VCaP (cell line): ENCODE results near the gene SDC3.

Experiments used
- H3K27ac ChIP-seq: fragments of 450-650 bp; 2 replicates; pipeline ENCODE4 v1.5.1; 2017
- TF ChIP-seq, protein P1 (sequence below): fragments of 450-650 bp; conservative IDR thresholded peaks from 2 replicates; pipeline ENCODE4 v1.5.1; 2017; ENCODE audit warnings: mild to moderate bottlenecking, moderate library complexity

Gene SDC3

DNA sequence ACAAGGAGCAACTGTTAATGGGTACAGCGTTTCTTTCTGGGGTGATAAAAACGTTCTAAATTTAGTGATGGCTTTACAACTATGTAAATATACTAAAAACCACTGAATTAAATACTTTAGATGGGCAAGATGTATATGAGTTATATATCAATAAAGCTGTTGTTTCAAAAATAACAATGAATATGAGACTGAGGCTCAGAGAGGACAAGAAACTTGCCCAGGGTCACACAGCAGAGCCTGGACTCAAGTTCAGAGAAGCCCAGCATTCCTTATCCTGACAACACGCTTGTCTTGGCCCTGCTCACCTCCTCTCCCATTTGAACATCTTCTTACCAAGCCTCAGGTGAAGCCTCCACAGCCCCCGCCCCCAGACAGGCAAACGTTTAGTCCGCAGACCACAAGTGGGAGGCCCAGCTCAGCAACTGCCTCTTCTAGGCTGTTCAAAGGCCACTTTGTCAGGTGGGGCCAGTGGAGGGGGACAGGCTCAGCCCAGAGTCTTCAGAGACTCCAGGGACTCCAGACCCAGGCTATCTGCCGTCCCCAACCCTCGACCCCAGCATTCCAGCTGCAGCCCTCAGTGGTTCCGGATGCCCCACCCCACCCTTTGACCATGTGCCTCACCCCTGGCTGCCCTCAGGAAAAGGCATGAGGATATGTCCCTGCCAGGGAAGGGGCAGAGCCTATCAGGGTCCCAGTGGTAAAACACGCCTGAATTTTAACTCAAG is 17.9 kb downstream of the SDC3 start:
- TF ChIP-seq, protein P1, sequence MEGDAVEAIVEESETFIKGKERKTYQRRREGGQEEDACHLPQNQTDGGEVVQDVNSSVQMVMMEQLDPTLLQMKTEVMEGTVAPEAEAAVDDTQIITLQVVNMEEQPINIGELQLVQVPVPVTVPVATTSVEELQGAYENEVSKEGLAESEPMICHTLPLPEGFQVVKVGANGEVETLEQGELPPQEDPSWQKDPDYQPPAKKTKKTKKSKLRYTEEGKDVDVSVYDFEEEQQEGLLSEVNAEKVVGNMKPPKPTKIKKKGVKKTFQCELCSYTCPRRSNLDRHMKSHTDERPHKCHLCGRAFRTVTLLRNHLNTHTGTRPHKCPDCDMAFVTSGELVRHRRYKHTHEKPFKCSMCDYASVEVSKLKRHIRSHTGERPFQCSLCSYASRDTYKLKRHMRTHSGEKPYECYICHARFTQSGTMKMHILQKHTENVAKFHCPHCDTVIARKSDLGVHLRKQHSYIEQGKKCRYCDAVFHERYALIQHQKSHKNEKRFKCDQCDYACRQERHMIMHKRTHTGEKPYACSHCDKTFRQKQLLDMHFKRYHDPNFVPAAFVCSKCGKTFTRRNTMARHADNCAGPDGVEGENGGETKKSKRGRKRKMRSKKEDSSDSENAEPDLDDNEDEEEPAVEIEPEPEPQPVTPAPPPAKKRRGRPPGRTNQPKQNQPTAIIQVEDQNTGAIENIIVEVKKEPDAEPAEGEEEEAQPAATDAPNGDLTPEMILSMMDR: no peak
- H3K27ac ChIP-seq: no peak overlapping the region

DNA sequence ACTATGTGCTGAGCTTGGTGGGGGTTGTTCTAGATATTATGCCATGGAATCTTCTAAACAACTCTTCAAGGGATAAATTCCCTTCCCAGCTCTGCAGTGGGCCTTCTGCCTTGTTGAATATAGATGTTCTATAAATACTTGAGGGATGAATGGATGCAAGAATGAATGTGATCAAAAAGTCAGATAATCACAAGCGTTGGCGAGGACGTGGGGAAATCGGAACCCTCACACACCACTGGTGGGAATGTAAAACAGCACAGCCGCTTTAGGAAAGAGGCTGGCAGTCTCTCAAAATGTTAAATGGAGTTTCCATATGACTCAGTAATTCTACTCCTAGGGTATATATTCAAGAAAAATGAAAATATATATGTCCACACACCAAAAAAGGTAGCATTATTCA is 19.0 kb downstream of the SDC3 start:
- H3K27ac ChIP-seq: no peak overlapping the region
- TF ChIP-seq, protein P1: no peak

DNA sequence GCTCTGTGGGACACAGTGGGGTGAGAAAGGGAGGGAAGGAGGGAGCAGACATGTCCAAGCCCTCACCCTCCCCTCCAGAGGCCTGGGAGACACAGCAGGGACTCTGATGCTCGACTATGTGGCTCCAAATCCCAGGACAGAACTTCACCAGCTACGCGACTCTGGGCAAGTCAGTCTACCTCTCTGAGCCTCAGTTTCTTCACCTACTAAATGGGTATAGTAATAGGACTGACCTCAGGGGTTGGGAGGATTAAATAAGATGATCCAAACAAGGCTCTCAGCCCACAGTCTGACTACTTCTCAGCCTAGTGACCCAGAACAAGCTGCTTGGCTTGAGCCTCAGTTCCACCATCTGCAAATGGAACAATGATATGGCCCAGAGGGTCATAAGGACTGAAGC is 19.6 kb downstream of the SDC3 start:
- H3K27ac ChIP-seq: no peak overlapping the region
- TF ChIP-seq, protein P1: no peak

DNA sequence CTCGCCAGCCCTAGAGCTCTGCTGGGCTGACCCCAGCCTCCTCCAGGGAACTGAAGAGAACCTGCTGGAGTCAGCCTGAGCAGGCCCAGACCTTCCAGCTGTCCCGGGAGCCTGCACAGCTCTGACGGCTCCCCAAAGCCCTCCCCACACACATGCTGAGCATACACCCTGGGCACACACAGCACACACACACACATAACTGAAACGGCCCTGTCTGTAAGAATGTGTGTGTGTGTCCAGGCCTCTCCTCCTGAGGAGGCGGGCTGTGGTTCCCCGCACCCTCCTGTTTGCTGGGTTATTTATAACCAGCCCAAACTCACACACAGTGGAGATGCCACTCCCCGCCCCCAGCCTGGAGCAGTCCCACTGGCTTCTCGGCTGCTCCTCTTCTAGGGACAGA is 20.2 kb downstream of the SDC3 start:
- TF ChIP-seq, protein P1: no peak
- no peak overlapping the region for H3K27ac ChIP-seq

DNA sequence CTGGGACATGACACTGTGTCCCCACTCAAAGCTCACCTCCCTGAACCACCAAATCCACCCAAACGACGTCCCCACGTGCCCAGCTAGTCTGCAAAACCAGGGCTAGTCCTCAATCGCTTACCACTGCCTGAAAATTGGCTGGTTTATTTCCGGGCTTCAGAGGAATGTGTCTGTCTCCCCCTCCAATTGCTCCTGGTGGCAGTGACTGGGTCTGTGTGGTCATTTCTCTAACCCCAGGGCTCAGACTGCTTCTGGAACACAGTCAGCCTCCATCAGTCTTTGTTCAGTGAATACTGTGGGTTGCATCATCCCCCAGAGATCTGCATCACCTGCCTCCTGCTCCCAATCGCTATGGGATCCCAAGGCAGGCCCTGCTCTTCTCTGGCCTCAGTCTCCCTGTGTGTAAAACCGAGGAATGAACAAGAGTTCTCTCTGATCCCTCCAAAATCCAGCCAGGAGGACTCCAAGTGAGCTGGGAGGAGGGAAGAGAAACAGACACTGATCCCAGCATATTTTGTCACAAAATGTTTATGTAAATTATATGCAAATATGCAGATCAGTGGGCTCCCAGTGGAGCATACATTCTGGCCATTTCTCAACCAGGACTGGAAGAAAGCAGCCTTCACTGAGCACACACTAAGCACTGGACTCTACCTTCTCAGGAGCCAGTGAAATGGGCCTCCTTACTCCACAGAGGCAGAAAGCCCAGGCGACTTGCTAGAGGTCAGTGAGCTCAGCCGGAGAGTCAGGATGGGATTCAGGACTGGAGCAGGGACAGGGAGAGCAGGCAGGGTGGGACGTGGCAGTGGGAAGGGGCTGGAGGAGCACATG is 20.9 kb downstream of the SDC3 start:
- no peak overlapping the region for H3K27ac ChIP-seq
- TF ChIP-seq, protein P1: no peak

DNA sequence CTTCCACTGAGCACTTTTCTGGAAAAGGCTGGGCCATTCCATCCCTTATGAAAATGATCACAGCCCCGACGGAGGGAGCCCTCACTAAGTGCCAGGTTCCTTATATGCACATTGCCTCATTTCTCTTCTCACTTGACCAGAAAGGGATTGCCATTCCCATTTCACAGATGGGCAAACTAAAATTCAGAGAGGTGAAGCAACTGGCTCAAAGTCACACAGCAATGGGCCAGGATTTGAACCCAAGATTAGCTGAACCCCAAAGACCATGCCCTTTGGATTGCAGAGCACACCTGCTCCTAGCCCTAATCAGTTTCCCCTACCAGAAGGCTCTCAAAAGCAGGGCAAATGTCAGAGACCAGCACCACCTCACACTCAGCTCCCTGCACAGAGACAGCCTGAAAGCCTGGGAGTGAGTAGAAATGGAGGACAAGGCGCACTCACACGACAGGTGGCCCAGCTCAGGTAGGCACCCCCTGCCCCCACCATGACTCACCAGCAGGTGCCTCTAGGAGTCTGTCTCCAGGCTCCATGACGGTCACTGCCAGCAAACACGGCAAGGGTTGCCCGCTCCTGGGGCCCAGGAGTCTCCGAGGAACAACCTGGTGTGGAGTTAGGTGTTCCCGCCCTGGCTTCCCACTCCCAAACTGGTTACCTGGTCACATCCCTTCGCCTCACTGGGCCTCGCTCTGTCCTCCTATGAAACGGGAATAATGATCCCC is 21.7 kb downstream of the SDC3 start:
- H3K27ac ChIP-seq: no peak overlapping the region
- TF ChIP-seq, protein P1: no peak
